GM12878 (cell line): ENCODE results near the gene PHF2. TPM values are rescaled to one million over a fixed set of nuclear protein-coding genes. Genes with fewer than 3 reads are reported as not detected.

Experiments
- ATAC-seq: fragments of 200-7000 bp; cut with Tn5 transposase; 3 replicates; pipeline ENCODE4 v1.9.1; 2020; ENCODE audit warnings: mild to moderate bottlenecking, moderate library complexity
- BruUV-seq: library from RNA; stranded (reverse); fragments of 400-500 nt; replicated peaks from 2 replicates; lab custom pipeline; 2021; lab: Mats Ljungman, UMichigan
- CTCF ChIA-PET: fragments of 300-600 bp; sonication (Branson Sonifier 250); formaldehyde crosslinking; extraction: SDS; loops from one replicate; lab custom pipeline; 2021; ENCODE audit warnings: inconsistent platforms; lab: Yijun Ruan, JAX
- POLR2A ChIA-PET: fragments of 350-600 bp; formaldehyde crosslinking; extraction: SDS; loops from one replicate; lab custom pipeline; 2021; ENCODE audit warnings: inconsistent platforms; lab: Charles Lee
- RAD21 ChIA-PET: fragments of 300-600 bp; sonication (Branson Sonifier 250); formaldehyde crosslinking; loops from one replicate; lab custom pipeline; 2023; ENCODE audit warnings: antibody characterized with exemption; ENCODE audit not compliant: unreplicated experiment; lab: Charles Lee
- SMC1A ChIA-PET: fragments of 300-600 bp; sonication (Branson Sonifier 250); formaldehyde crosslinking; loops from one replicate; lab custom pipeline; 2023; ENCODE audit not compliant: unreplicated experiment, uncharacterized antibody; lab: Charles Lee
- DNase-seq: peaks from one replicate; pipeline ENCODE4 v3.0.0-alpha.2; 2011; ENCODE audit warnings: low read depth, low spot score
- FAIRE-seq: peaks from 3 replicates; lab custom pipeline; 2011; peaks lifted over from hg19 to GRCh38; lab: Jason Lieb, UNC
- H2AFZ ChIP-seq: 2 replicates; pipeline ENCODE4 v1.6.0; 2011; ENCODE audit warnings: low read depth, low read length, control low read depth; ENCODE audit not compliant: control insufficient read depth
- H3K27ac ChIP-seq: 2 replicates; pipeline ENCODE4 v1.5.1; 2011; ENCODE audit warnings: control low read depth; ENCODE audit not compliant: control insufficient read depth, insufficient read depth
- H3K27me3 ChIP-seq, 2 experiments: replicated peaks in 1 of 2; 2 replicates each; pipeline versions ENCODE4 v1.6.0 to v1.6.1; 2011; ENCODE audit warnings: low read length in 1 of 2; ENCODE audit not compliant: control insufficient read depth in 2 of 2, insufficient read depth in 2 of 2
- H3K36me3 ChIP-seq, 2 experiments: 2 replicates each; pipeline ENCODE4 v1.5.1; 2011; ENCODE audit warnings: low read length in 1 of 2; ENCODE audit not compliant: control insufficient read depth in 2 of 2, insufficient read depth in 2 of 2
- H3K4me1 ChIP-seq: 2 replicates; pipeline ENCODE4 v1.6.1; 2011; ENCODE audit warnings: mild to moderate bottlenecking, low read length, moderate library complexity, mixed read lengths; ENCODE audit not compliant: control insufficient read depth, insufficient read depth
- H3K4me2 ChIP-seq: 2 replicates; pipeline ENCODE4 v1.6.0; 2011; ENCODE audit warnings: control low read depth; ENCODE audit not compliant: control insufficient read depth, insufficient read depth
- H3K4me3 ChIP-seq: fragments of 200-600 bp; sonication (generic); 2 replicates; pipeline ENCODE4 v1.5.1; 2016
- H3K79me2 ChIP-seq: 2 replicates; pipeline ENCODE4 v1.6.0; 2011; ENCODE audit warnings: low read length; ENCODE audit not compliant: control insufficient read depth, insufficient read depth
- H3K9ac ChIP-seq: 2 replicates; pipeline ENCODE4 v1.8.0; 2011; ENCODE audit warnings: low read length, control low read depth, mixed read lengths; ENCODE audit not compliant: control insufficient read depth, insufficient read depth
- H3K9me3 ChIP-seq: replicated peaks from 3 replicates; pipeline ENCODE4 v1.5.1; 2011; ENCODE audit warnings: mild to moderate bottlenecking, low read length; ENCODE audit not compliant: control insufficient read depth, insufficient read depth
- H4K20me1 ChIP-seq: 2 replicates; pipeline ENCODE4 v1.6.0; 2011; ENCODE audit not compliant: control insufficient read depth, insufficient read depth
- BMI1 ChIP-seq: fragments of 450-650 bp; IDR thresholded peaks from 2 replicates; pipeline ENCODE4 v1.6.1; 2016; ENCODE audit warnings: mild to moderate bottlenecking, moderate library complexity, borderline replicate concordance
- CEBPB ChIP-seq, 2 experiments: fragments of 150-350 bp in 1 of 2; IDR thresholded peaks; 2 replicates each; pipeline ENCODE4 v1.6.1; 2012 to 2014; ENCODE audit warnings: low read depth in 2 of 2, low read length in 2 of 2, borderline replicate concordance in 1 of 2, inconsistent platforms in 1 of 2
- ETV6 ChIP-seq, 2 experiments: fragments of 450-650 bp in 1 of 2; IDR thresholded peaks in 1 of 2; conservative IDR thresholded peaks in 1 of 2; 2 replicates each; pipeline ENCODE4 v1.6.1; 2014; ENCODE audit warnings: antibody characterized with exemption in 1 of 2, borderline replicate concordance in 1 of 2, low read depth in 1 of 2, mild to moderate bottlenecking in 1 of 2, moderate library complexity in 1 of 2
- KDM1A ChIP-seq: fragments of 200-600 bp; sonication (generic); IDR thresholded peaks from 2 replicates; pipeline ENCODE4 v1.6.1; 2016; ENCODE audit warnings: borderline replicate concordance
- MEF2A ChIP-seq: IDR thresholded peaks from 2 replicates; pipeline ENCODE4 v1.6.1; 2011; ENCODE audit warnings: low read depth, mild to moderate bottlenecking, low read length, moderate library complexity; ENCODE audit not compliant: insufficient read depth
- MEF2B ChIP-seq: fragments of 450-650 bp; IDR thresholded peaks from 2 replicates; pipeline ENCODE4 v1.6.1; 2018; ENCODE audit warnings: mild to moderate bottlenecking, moderate library complexity; ENCODE audit not compliant: partially characterized antibody, poor library complexity, severe bottlenecking
- NR2C2 ChIP-seq: IDR thresholded peaks from 2 replicates; pipeline ENCODE4 v1.6.1; 2011; ENCODE audit warnings: borderline replicate concordance, low read depth; ENCODE audit not compliant: control insufficient read depth, insufficient read length
- POU2F2 ChIP-seq: IDR thresholded peaks from 3 replicates; pipeline ENCODE4 v1.6.1; 2011; ENCODE audit warnings: low read depth, mild to moderate bottlenecking, low read length, borderline replicate concordance
- PRDM15 ChIP-seq: fragments of 450-650 bp; formaldehyde crosslinking; IDR thresholded peaks from 2 replicates; pipeline ENCODE4 v1.4.0; 2020; ENCODE audit warnings: mild to moderate bottlenecking, moderate library complexity
- RAD51 ChIP-seq: fragments of 450-650 bp; IDR thresholded peaks from 2 replicates; pipeline ENCODE4 v1.6.1; 2016; ENCODE audit warnings: moderate library complexity, mild to moderate bottlenecking, inconsistent platforms
- SPI1 ChIP-seq: IDR thresholded peaks from 2 replicates; pipeline ENCODE4 v1.6.1; 2011; ENCODE audit warnings: low read depth, mild to moderate bottlenecking, low read length, moderate library complexity, borderline replicate concordance; ENCODE audit not compliant: insufficient read depth
- SREBF2 ChIP-seq: IDR thresholded peaks from 2 replicates; pipeline ENCODE4 v1.6.1; 2012; ENCODE audit warnings: mild to moderate bottlenecking, low read length
- ZNF207 ChIP-seq: fragments of 450-650 bp; IDR thresholded peaks from 2 replicates; pipeline ENCODE4 v1.6.1; 2014; ENCODE audit warnings: antibody characterized with exemption, mild to moderate bottlenecking, borderline replicate concordance
- ZNF384 ChIP-seq: IDR thresholded peaks from 2 replicates; pipeline ENCODE4 v1.6.1; 2012; ENCODE audit warnings: low read depth, mild to moderate bottlenecking, low read length, improper control_type of control experiment, borderline replicate concordance
- WGBS: methylation state at CpG from one replicate; pipeline ENCODE4 v1.1.6; 2016; ENCODE audit warnings: low lambda C conversion rate; ENCODE audit not compliant: insufficient replicate concordance, insufficient coverage; ENCODE audit errors: missing lambda C conversion rate; 5-methylcytosine and 5-hydroxymethylcytosine counted together
- in situ Hi-C: fragments of 300-500 bp; cut with MboI; formaldehyde crosslinking; loops from 9 replicates; pipeline ENCODE4 v1.14.3; 2018; ENCODE audit warnings: mixed read lengths
- intact Hi-C: fragments of 100-400 bp; cut with micrococcal nuclease; formaldehyde crosslinking; loops from one replicate; pipeline ENCODE4 v1.14.2; 2022; ENCODE audit not compliant: unreplicated experiment
- polyA plus RNA-seq, 11 experiments: library from polyadenylated mRNA; depleted of rRNA in 4 of 11; unstranded in 6 of 11; stranded (reverse) in 5 of 11; fragments of >200 nt; fragmentation: Nextera tagmentation in 4 of 11; fragmentation: Illumina TruSeq in 1 of 11; extraction: Ambion mirVana in 4 of 11; extraction: Trizol in 1 of 11; gene quantifications; 1 replicate in 1 of 11; 2 replicates in 10 of 11; pipeline versions ENCODE4 v1.2.1 to v1.2.3, GENCODE V29; 2011 to 2016; ENCODE audit warnings: inconsistent platforms in 2 of 11, missing spikeins in 2 of 11, low read depth in 1 of 11
- total RNA-seq, 4 experiments: library from RNA; depleted of rRNA in 3 of 4; stranded (reverse); fragments of >200 nt in 3 of 4; fragmentation: Illumina TruSeq in 1 of 4; extraction: Trizol in 1 of 4; gene quantifications; 2 replicates each; pipeline versions ENCODE4 v1.2.1 to v1.2.3, GENCODE V29; 2013 to 2021
- TF ChIP-seq, protein P1 (sequence below): fragments of 450-650 bp; IDR thresholded peaks from 2 replicates; pipeline ENCODE4 v1.6.1; 2016; ENCODE audit warnings: mild to moderate bottlenecking

Gene PHF2
- total and polyA plus RNA-seq, 10 of the 15 experiments (the other 5 are each of a cell fraction or from before 2014, with no cell fraction given) = 0.34 to 13.3 (median 5.5) TPM

GRCh38 chr9:93681269-93682154 is 105.1 kb downstream of the PHF2 start:
- ChIA-PET RAD21 (interaction anchor here (1.3 kb wide), 1 partner anchor 282 kb away, joined by 4 read pairs; no protein-coding TSS in a partner anchor), POLR2A (no interaction called here), CTCF (interaction anchor here (0.7 to 5.5 kb wide), 3 partner anchors 146 to 321 kb away, joined by 3 to 36 read pairs (median 12); no protein-coding TSS in a partner anchor), SMC1A (interaction anchor here (1.1 kb wide), 1 partner anchor 283 kb away, joined by 5 read pairs; no protein-coding TSS in a partner anchor)
- in situ Hi-C loops = loop anchor here (5.0 kb wide), 1 partner anchor 286 kb away; no protein-coding TSS in a partner anchor
- no peak overlapping the region for H3K4me2 ChIP-seq
- no peaks in the 10 kb centered on the region; a peak in 1 of 4 replicates for H3K36me3 ChIP-seq
- H3K4me1 ChIP-seq = no peaks in the 10 kb centered on the region
- TF ChIP-seq CEBPB (IDR thresholded peaks at IDR 0.05; ENCODE audit: borderline replicate concordance in 1 of 2, low read depth in 2 of 2, low read length in 2 of 2) (no peak), KDM1A (no peak), ETV6 (conservative IDR thresholded peaks at IDR 0.05 in 1 of 2, IDR thresholded peaks at IDR 0.05 in 1 of 2; ENCODE audit: borderline replicate concordance in 1 of 2, low read depth in 1 of 2) (no peak), MEF2A (no peak), RAD51 (no peak), ZNF207 (no peak), SPI1 (no peak), BMI1 (no peak), MEF2B (no peak), NR2C2 (no peak), SREBF2 (no peak), PRDM15 (CRISPR knock-in tag) (no peak), POU2F2 (no peak), ZNF384 (no peak)
- TF ChIP-seq, protein P1, sequence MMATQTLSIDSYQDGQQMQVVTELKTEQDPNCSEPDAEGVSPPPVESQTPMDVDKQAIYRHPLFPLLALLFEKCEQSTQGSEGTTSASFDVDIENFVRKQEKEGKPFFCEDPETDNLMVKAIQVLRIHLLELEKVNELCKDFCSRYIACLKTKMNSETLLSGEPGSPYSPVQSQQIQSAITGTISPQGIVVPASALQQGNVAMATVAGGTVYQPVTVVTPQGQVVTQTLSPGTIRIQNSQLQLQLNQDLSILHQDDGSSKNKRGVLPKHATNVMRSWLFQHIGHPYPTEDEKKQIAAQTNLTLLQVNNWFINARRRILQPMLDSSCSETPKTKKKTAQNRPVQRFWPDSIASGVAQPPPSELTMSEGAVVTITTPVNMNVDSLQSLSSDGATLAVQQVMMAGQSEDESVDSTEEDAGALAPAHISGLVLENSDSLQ = no peak
- no peak for DNase-seq
- no peak for FAIRE-seq
- H3K79me2 ChIP-seq = no peaks in the 10 kb centered on the region
- H3K9ac ChIP-seq = no peak overlapping the region
- no peak overlapping the region for H2AFZ ChIP-seq
- no peak overlapping the region for H3K4me3 ChIP-seq
- WGBS = 46% methylated on average over 25 of the region's 25 CpGs
- no peaks in the 10 kb centered on the region for H3K27me3 ChIP-seq
- no TSS peak for BruUV-seq
- intact Hi-C loops = loop anchor here (1.0 to 10.0 kb wide), 2 partner anchors 282 to 533 kb away; no protein-coding TSS in a partner anchor
- no peaks in the 10 kb centered on the region for H4K20me1 ChIP-seq
- no peak overlapping the region for H3K27ac ChIP-seq
- no peaks in the 10 kb centered on the region for H3K9me3 ChIP-seq
- peak; percentile 37 for ATAC-seq
